DMS 273 (cell line): ENCODE results near the gene LRP1B.
"Not testable (repeated sequence)": the region's sequence is repeated elsewhere in the genome, so short reads cannot be mapped to it uniquely, and the experiment has no call there.

ENCODE experiments used
- DNase-seq: peaks from one replicate; lab custom pipeline; 2025; ENCODE audit not compliant: unreplicated experiment; lab: John Stamatoyannopoulos, UW

Gene LRP1B

DNA sequence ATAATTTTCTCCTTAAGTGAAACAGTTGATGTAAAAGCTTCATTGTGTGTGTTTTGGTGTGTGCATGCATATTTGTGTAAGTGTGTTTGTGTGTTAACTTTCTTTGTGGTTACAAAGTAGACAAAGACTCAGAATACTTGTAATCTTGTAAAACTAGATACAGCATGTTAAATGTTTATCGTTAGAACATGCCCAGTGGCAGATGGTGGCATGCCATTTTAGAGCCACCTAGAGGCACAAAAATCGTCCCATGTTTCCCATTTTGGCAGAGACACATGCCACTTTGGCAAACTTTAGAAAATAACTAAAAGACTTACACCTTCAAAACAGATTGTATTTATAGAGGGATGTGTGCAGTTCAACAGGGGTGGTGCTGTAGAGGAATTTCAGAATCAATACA, 224.1 kb downstream of the LRP1B start:
- peak; percentile 59 for DNase-seq

DNA sequence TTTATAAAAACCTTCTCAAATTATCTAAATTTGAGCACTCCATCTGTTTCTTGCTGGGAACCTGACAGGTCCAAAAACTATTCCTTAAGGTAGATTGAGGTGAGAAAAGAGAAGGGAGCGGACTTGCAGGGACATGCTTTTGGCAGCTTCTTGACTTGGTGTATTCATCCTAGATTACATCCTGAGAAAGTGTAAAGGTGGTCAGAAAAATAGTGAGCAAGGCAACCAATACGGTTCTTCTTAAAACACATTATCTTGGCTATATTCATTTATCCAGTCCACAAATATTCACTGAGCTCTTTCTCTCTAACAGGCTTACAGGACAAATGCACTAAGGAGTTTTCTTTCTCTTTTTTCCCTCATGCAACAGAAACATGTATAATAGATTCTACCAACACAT, 230.0 kb downstream of the LRP1B start:
- no peak for DNase-seq

DNA sequence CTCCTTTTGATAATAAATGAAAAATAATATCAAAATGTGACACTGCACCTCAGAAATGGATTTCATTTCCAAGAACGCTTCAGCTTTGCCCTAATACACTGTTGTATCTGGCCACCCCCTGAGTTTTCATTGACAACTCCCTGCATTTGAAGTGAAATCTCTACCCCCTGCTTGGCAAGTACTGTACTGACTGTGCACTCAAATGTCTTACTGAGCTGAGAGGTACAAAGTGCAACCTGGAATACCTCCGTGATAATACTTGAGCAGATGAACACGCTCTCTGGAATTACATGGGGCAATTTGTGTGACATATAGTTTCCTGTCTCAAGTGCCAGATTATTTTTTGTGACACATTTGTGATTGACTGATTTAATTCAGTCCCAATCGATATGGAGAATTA, 231.1 kb downstream of the LRP1B start:
- no peak for DNase-seq

DNA sequence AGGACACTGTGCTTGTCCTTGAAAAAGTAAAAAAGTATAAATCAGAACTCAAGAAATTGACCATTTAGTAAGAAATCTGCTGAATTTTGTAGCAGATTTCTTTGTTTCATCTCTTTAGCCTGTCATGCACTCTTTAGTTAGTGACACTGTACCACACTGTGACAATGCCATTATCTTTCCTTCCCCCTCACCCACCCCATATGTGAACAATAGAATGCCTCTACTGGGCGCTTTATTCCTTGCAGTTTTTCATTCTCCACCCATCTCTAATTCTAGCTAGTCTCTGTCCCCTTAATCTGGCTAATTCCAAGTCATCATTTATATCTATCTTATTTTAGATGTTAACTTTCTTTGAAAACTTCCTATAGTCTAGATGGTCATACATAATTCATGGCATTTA, 241.0 kb downstream of the LRP1B start:
- no peak for DNase-seq

DNA sequence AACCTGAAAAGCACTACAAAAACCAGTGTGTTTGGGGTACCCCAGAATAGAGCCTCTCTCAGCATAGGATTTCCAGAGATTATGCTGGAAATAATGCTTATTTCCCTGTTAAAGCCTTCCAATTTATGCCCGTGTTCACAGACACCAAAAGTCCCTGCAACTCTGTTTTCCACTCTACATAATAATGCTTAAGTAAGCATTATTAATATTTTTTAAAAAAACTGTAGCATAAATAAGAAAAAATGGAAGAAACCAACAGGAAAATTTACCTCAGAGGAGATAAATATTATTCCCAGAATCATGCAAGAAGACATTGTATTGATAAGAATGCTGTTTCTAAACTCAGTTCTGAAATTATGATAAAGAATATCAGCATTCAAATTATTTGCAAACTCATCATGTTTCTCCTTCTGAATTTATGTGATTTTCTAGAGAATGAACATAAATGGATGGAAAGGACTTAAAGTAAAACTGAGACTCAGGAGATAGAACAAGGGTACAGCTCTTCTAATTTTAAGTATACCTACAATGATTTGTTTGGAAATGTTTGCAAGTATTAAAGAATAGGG, 241.7 kb downstream of the LRP1B start:
- no peak for DNase-seq

DNA sequence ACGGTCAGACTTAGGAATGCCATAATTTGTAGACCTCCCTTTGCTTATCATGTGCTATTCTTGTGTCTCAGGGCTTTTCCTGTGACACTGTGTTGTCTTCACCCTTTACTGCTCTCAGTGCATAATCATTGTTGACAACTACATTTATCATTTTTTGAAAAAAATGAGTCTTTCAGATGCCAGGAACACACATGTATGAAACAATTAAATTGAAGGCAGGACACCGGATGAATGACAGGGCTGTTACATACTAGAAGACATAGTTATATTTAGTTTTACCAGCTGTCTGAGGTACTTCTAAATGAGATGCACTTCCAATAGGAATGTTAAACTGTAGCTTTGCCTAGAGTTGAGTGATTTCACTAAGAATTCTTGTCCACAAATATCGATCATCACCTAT, 243.5 kb downstream of the LRP1B start:
- no peak for DNase-seq

DNA sequence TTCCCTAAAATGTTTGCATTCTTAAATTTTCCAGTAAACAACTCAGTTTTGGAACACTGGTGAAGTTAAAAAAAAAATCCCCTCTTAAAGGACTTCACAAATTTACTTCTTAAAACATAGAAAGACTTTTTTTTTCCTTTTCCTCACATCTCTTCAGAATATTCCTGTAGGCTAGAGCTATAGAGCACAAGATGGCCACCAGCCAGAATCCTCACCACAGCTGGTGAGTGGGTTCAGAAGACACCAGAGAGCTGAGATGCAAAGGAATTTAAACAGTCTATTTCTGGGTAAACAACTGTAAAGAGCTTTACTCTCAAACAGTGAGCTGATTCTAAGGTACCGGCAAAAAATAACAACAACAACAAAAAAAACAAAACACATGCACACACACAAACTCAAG, 252.8 kb downstream of the LRP1B start:
- DNase-seq = no peak

DNA sequence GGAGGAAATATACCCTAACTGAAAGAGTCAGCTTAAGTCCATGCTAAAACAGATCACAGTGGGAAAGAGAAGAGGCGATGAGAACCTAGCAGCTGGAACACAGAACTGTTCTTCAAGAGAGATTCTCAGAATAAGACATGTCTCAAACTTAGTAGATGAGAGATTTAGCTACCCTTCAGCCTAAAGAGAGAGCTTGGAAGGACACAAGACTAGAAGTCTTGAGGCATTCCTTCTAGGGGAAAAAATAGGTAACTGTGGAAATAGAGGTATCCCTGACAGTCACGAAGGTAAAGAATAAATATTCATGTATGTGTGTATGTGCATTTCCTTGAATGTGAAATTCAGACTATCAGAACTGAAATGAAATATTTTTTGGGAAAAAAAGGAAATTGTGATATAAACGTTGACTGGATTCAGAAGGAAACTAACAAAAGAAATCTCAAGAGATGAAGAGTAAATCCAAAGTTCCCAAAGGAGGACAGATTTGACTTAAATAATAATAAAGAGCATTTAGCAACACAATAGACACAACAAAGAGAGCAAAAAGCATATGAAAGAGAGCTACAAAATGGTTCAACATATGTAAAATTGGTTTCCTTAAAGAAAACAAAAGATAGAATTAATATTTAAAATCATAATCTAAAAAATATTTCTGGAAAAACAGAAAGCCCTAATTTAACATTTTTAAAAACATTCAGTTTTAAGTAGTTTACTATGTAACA, 258.7 kb downstream of the LRP1B start:
- no peak for DNase-seq

DNA sequence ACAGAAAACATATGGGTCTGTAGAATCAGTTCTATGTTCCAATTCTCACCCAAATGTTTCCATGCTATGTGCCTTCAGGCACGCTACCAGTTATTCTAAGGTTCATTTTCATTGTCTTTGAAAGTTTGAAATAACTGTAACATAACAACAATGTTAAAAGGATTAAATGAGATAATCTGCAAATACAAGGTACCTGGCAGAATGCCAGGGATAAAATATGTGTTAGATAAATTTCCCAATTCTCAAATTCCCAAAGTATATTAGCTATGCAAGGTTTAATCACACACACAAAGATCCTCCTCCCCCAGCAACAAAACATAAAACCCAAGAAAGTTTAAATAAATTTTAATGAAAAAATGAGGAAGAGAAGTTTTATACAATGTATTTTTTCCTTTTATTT, 261.2 kb downstream of the LRP1B start:
- DNase-seq = no peak

DNA sequence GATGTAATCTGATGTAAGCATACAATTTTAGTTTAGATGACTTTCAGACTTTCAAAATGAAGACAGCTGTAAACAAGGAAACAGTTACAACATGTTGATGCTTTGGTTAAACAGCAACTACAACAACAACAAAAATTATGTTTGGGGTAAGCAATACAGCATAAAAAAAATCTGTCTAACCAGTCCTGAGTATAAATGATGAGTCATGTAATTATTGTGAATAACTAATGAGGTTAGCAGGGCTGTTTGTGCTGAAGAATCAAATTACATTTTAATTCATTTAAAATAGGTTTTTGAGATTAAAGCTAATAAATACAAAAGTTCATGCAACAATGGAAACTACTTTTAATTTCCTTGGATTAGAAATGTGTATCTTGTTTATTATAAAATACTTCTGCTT, 266.9 kb downstream of the LRP1B start:
- no peak for DNase-seq

DNA sequence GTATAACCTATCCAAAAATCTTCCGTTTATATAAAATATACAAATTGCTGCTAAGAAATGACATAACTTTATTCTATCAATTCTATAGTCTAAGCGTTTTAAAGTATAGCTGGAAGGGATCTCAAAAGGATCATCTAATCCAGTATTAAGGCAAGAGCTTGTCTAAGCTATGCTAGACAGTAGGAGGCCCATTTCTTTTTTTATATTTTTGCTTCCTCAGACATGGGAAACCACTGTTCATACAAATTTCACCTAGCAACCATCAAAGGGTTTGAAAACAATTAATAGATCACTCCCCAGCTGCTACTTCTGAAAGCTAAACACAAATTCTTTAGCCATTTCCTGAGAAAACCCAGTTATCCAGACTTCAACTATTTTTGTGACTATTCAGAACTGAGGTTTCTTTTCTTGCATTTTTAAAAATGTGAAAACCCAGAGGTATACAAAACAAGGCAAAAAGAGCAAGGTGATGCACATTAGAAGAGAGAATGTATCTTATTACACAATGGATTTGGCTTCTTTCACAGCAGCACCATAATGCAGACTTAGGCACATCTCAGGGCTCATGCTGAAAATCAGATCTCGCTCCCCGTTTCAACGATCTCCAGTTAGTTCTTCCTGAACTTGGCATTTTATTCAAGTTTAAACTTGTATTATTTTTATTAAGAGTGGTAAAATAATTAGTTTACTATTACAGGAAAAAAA, 274.4 kb downstream of the LRP1B start:
- no peak for DNase-seq

DNA sequence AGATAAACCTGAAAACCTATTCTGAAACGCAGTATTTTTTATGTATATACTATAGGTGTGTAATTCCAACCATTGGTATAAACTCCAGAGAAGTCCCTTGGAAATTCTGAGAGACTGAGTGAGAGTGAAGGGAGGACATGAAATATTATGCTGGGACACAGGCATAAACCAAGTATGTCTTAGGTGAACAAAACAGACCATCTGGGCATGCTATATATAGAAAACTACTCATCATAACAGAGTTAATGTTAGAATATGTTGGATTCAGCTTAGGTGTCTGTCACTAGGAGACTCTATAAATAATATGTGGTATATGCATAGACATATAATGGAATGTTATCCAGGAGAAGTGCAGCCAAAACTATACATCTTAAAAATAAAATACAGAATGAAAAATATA, 282.6 kb downstream of the LRP1B start:
- peak; percentile 9 for DNase-seq

DNA sequence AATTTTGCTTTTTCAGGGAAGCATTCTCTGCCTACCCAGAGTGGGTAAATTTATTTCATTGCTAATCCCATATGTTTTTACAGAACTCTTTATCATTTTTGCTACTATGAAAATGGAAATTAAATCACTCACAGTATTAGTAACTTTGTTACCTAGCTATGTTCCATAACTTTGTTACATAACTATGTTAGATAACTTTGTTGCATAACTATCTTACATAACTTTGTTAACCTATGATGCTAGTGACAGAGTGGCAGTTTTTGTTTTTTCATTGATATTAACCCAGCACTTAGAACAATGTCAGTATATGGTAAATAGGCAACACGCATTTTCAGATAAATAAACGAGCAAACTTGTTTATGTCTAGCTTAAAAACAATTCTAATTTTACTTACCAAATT, 286.6 kb downstream of the LRP1B start:
- DNase-seq = no peak

DNA sequence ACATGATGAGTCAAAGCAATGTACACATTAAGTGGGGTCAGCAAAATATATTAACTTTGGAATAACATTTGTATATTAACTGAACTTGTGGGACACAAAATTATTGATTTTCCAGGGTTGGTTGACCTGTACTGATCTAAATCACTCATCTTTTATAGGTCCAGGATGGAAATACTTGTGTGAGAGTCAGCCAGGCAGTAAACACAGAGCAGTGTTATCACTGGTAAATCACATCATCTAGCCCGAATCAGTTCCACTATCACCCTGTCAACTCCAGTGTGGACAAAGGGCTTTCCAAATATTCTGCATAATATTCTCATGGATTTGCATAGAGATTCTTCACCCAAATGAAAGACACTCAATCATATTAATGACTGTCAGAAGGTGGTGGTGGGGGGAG, 295.7 kb downstream of the LRP1B start:
- no peak for DNase-seq

DNA sequence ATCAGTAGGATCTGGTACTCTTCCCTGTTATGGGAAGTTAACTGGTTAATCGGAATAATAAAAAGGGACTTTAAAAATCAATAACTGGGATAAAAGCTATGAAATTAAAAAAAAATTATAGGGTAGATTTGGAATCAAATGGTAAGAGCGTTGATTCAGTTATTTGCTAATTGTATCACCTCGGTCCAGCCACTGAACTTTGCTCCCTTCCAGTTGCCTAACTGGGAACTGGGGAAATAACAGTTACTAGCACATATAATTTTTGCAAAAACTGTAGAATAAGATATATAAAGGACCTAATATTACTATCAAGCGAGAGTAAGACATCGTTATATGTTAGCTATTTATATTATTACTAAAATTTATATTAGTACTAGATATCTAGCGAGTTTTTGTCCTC, 302.1 kb downstream of the LRP1B start:
- no peak for DNase-seq

DNA sequence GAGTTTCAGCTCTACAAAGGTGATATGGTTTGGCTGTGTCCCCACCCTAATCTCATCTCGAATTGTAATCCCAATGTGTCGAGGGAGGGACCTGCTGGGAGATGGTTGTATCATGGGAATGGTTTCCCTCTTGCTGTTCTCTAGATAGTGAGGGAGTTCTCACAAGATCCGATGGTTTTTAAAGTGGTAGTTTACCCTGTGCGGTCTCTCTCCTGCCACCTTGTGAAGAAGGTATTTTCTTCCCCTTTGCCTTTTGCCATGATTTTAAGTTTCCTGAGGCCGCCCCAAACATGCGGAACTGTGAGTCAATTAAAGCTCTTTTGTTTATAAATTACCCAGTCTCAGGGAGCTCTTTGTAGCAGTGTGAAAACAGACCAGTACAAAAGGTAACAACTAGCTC, 306.0 kb downstream of the LRP1B start:
- no peak for DNase-seq

DNA sequence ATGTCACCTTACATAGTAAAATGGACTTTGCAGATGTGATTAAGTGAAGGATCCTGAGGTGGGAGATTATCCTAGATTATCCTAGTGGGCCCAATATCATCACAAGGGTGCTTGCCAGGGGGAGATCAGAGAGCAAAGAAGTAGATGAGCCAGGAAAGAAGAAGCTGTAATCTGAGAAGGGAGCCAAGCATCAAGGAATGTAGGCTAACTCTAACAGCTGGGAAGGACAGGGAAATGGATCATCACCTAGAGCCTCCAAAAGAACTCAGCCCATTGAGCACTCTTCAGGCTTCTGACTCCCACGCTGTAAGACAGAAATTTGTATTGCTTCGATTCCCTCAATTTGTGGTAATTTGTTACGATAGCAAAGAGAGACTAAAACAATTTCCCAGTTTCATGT, 309.9 kb downstream of the LRP1B start:
- DNase-seq = no peak

DNA sequence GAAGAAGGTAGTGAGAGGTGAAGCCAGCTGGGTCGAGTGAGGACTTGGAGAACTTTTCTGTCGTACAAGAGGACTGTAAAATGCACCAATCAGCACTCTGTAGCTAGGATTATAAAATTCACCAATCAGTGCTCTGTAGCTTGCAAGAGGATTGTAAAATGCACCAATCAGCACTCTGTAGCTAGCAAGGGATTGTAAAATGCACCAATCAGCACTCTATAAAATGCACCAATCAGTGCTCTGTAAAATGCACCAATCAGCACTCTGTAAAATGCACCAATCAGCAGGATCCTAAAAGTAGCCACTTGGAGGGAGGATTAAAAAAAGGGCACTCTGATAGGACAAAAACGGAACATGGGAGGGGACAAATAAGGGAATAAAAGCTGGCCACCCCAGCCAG, 315.5 kb downstream of the LRP1B start:
- DNase-seq = not testable (repeated sequence)

DNA sequence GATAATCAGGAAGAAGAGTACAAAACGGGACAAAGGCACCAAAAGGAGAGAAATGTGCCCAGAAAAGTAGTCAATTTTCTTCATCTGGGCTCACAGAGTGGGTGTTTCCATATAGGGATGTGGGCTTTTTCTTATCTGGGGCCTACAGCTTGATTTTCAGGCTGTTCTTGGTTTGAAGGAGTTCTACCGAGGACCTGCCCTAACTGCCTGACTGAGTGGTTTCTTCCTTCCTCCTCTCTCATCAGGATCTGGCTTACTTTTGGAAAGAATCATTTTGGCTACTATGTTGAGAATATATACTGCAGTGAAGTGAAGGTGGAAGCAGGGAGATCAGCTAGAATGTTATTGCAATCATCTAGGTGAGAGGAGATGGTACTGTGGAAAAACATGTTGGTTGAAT, 316.7 kb downstream of the LRP1B start:
- DNase-seq = no peak

DNA sequence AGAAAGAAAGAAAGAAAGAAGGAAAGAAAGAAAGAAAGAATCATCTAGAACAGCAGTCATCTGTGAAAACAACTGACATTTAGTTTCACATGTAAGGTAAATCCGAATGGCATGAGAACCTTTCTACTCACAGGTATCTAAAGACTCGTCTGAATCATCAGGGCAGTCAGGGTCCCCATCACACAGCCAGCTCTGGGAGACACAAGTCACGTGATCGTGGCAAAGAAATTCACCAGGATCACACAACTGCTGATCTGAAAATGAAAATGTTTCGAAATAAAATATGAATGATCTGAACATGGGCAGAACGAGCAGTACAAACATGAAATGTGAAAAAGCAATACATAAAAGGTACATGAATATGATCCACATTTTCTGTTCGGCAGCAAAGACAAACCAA, 320.7 kb downstream of the LRP1B start:
- DNase-seq = no peak

DNA sequence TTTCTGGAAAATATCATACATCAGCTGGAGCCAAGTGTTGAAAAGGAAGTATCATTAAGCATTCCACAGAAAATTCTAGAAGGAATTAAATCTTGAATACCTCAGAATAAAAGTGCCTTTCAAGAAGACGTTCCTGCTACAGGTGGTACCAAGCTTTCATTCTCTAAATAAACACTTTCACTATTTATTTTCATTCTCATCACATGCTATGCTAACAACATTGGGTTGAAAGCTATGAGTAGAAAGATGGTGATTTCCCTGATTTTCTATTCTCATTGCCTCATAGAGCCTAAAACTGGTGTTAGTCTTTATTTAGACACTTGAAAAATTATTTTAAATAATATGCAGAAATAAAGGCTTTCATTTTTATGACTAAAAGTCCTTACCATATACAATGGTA, 324.7 kb downstream of the LRP1B start:
- DNase-seq = no peak

DNA sequence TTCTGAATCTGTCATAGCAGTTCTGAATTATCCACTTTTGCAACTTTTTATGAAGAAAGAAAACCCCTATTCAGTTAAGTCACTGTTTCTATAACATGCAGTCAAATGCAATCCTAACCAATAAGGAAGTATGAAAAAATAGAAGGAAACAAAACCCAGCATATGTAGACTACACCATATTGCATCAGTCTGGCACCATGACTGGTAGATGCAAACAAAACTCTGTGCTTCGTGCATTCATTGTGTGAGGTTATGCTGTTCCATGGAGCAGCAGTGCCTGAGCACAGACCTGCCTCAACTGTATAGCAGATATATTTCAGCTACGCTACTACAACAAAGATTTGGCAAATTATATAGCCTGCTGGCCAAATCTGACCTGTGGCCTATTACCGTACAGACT, 325.5 kb downstream of the LRP1B start:
- no peak for DNase-seq

DNA sequence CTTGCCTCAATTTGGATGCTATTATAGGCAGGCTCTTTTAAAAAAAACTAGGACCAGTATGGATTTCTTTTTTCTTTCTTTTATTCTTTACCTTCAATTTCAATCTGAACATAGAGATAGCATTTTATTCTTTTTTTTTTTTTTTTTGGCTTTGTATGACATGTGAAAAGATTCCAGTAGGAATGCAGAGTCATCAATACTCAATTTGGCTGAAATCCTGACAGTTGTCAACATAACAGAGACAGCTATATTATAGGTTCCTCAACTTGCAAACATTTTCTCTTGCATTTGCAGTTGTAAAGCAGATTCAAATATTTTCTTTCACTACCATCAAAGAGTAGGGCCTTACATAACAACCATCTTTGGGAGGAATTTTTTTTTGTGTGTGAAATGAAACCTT, 334.4 kb downstream of the LRP1B start:
- no peak for DNase-seq
